Measurements from ENCODE around the gene FGF23. TPM values are rescaled to one million over a fixed set of nuclear protein-coding genes. Genes with fewer than 3 reads are reported as not detected.
"Not testable (repeated sequence)": the region's sequence is repeated elsewhere in the genome, so short reads cannot be mapped to it uniquely, and the experiment has no call there.

The FGF23 gene
- polyA plus RNA-seq = not detected

GRCh38 chr12:4379405-4379804 is at the start of gene FGF23:
FGF23 (minus strand) TSS chr12:4379712; CDS start chr12:4379582, 130 bp downstream.
- Mint-ChIP-seq H3K4me1 (peaks cover 0 to 2% (median 0%) of the 10 kb centered on the region in 3 donors), H3K27me3 (peaks cover 7% of the 10 kb centered on the region), H3K4me3 (no peak within 1 kb of the TSS), H3K36me3 (no peaks in the 10 kb centered on the region), H3K9me3 (no peaks in the 10 kb centered on the region), H3K27ac (no peak within 1 kb of the TSS)

- Mint-ChIP-seq H3K9me3 (peaks cover 0 to under 1% (median 0%) of the 10 kb centered on the region in 3 donors), H3K27ac (no peak overlapping the region), H3K4me3 (no peak overlapping the region), H3K27me3 (peaks cover 14% of the 10 kb centered on the region), H3K4me1 (no peaks in the 10 kb centered on the region), H3K36me3 (no peaks in the 10 kb centered on the region)
These were observed 44.9 kb upstream of the FGF23 start for GRCh38 chr12:4424422-4424821.

- Mint-ChIP-seq H3K4me3 (no peak overlapping the region), H3K36me3 (no peaks in the 10 kb centered on the region), H3K27me3 (peaks cover 17% of the 10 kb centered on the region), H3K9me3 (peaks cover 0 to 1% (median 0%) of the 10 kb centered on the region in 3 donors), H3K27ac (no peak overlapping the region), H3K4me1 (no peaks in the 10 kb centered on the region)
These were observed 44.1 kb upstream of the FGF23 start for GRCh38 chr12:4423528-4424195.

GRCh38 chr12:4422985-4423384 is 43.5 kb upstream of the FGF23 start:
- Mint-ChIP-seq H3K9me3 (peaks cover 0 to 1% (median 0%) of the 10 kb centered on the region in 3 donors), H3K27ac (no peak overlapping the region), H3K27me3 (peaks cover 14% of the 10 kb centered on the region), H3K36me3 (no peaks in the 10 kb centered on the region), H3K4me3 (no peak overlapping the region), H3K4me1 (no peaks in the 10 kb centered on the region)

GRCh38 chr12:4421590-4422031 is 42.1 kb upstream of the FGF23 start:
- no peaks in the 10 kb centered on the region for H3K36me3 Mint-ChIP-seq
- H3K27me3 Mint-ChIP-seq = peaks cover 19% of the 10 kb centered on the region
- no peak overlapping the region for H3K27ac Mint-ChIP-seq
- H3K4me3 Mint-ChIP-seq = no peak overlapping the region
- H3K9me3 Mint-ChIP-seq = peaks cover 0 to 1% (median 0%) of the 10 kb centered on the region in 3 donors
- no peaks in the 10 kb centered on the region for H3K4me1 Mint-ChIP-seq

- Mint-ChIP-seq H3K27me3 (peaks cover 22% of the 10 kb centered on the region), H3K36me3 (no peaks in the 10 kb centered on the region), H3K9me3 (peaks cover 0 to 1% (median 0%) of the 10 kb centered on the region in 3 donors), H3K4me3 (no peak overlapping the region), H3K27ac (no peak overlapping the region), H3K4me1 (no peaks in the 10 kb centered on the region)
These were observed 40.7 kb upstream of the FGF23 start for GRCh38 chr12:4420138-4420670.

GRCh38 chr12:4418913-4419312 is 39.4 kb upstream of the FGF23 start:
- Mint-ChIP-seq H3K27me3 (peaks cover 20% of the 10 kb centered on the region), H3K4me1 (no peaks in the 10 kb centered on the region), H3K4me3 (no peak overlapping the region), H3K36me3 (no peaks in the 10 kb centered on the region), H3K27ac (no peak overlapping the region), H3K9me3 (peaks cover 0 to 1% (median 0%) of the 10 kb centered on the region in 3 donors)

- H3K27ac Mint-ChIP-seq = no peak overlapping the region
- peaks cover 0 to 1% (median 0%) of the 10 kb centered on the region in 3 donors for H3K9me3 Mint-ChIP-seq
These were observed 38.4 kb upstream of the FGF23 start for GRCh38 chr12:4417936-4418335.

GRCh38 chr12:4417455-4417854 is 37.9 kb upstream of the FGF23 start:
- Mint-ChIP-seq H3K27ac (no peak overlapping the region), H3K4me3 (no peak overlapping the region), H3K27me3 (peaks cover 20% of the 10 kb centered on the region)

More at GRCh38 chr12:4417936-4418335, 38.4 kb upstream of the FGF23 start:
- Mint-ChIP-seq H3K4me1 (no peaks in the 10 kb centered on the region), H3K36me3 (no peaks in the 10 kb centered on the region), H3K27me3 (peaks cover 20% of the 10 kb centered on the region), H3K4me3 (no peak overlapping the region)

GRCh38 chr12:4416276-4416675 is 36.8 kb upstream of the FGF23 start:
- Mint-ChIP-seq H3K36me3 (no peaks in the 10 kb centered on the region), H3K9me3 (peaks cover 0 to 1% (median 0%) of the 10 kb centered on the region in 3 donors), H3K27ac (no peak overlapping the region), H3K27me3 (peaks cover 18% of the 10 kb centered on the region), H3K4me3 (no peak overlapping the region), H3K4me1 (no peaks in the 10 kb centered on the region)

More at GRCh38 chr12:4417455-4417854, 37.9 kb upstream of the FGF23 start:
- Mint-ChIP-seq H3K36me3 (no peaks in the 10 kb centered on the region), H3K4me1 (no peaks in the 10 kb centered on the region), H3K9me3 (peaks cover 0 to 1% (median 0%) of the 10 kb centered on the region in 3 donors)

- H3K4me3 Mint-ChIP-seq = no peak overlapping the region
- peaks cover 11% of the 10 kb centered on the region for H3K27me3 Mint-ChIP-seq
- H3K4me1 Mint-ChIP-seq = no peaks in the 10 kb centered on the region
- H3K36me3 Mint-ChIP-seq = no peaks in the 10 kb centered on the region
- H3K27ac Mint-ChIP-seq = no peak overlapping the region
- no peaks in the 10 kb centered on the region for H3K9me3 Mint-ChIP-seq
These were observed 33.0 kb upstream of the FGF23 start for GRCh38 chr12:4412465-4412864.

- Mint-ChIP-seq H3K9me3 (no peaks in the 10 kb centered on the region), H3K4me1 (no peaks in the 10 kb centered on the region), H3K4me3 (no peak overlapping the region), H3K27ac (no peak overlapping the region), H3K27me3 (peaks cover 11% of the 10 kb centered on the region), H3K36me3 (no peaks in the 10 kb centered on the region)
These were observed 32.5 kb upstream of the FGF23 start for GRCh38 chr12:4412056-4412455.

GRCh38 chr12:4407136-4407535 is 27.6 kb upstream of the FGF23 start:
- no peaks in the 10 kb centered on the region for H3K9me3 Mint-ChIP-seq
- no peaks in the 10 kb centered on the region for H3K36me3 Mint-ChIP-seq
- peaks cover 3% of the 10 kb centered on the region for H3K27me3 Mint-ChIP-seq
- no peak overlapping the region for H3K4me3 Mint-ChIP-seq
- H3K4me1 Mint-ChIP-seq = no peaks in the 10 kb centered on the region
- no peak overlapping the region for H3K27ac Mint-ChIP-seq

GRCh38 chr12:4404877-4405637 is 25.5 kb upstream of the FGF23 start:
- not testable (repeated sequence) for H3K27me3 Mint-ChIP-seq, H3K36me3 Mint-ChIP-seq, H3K27ac Mint-ChIP-seq, H3K4me3 Mint-ChIP-seq, H3K9me3 Mint-ChIP-seq, H3K4me1 Mint-ChIP-seq

- no peaks in the 10 kb centered on the region for H3K9me3 Mint-ChIP-seq
- no peak overlapping the region for H3K27ac Mint-ChIP-seq
- no peaks in the 10 kb centered on the region for H3K36me3 Mint-ChIP-seq
- H3K4me3 Mint-ChIP-seq = no peak overlapping the region
- peaks cover 2 to 4% (median 3%) of the 10 kb centered on the region in 3 donors for H3K4me1 Mint-ChIP-seq
- H3K27me3 Mint-ChIP-seq = peaks cover 7% of the 10 kb centered on the region
These were observed 23.5 kb upstream of the FGF23 start for GRCh38 chr12:4402996-4403395.
